ENCODE measurements around the gene NHSL2.
"Not testable (repeated sequence)": the region's sequence is repeated elsewhere in the genome, so short reads cannot be mapped to it uniquely, and the experiment has no call there.

NHSL2 gene

DNA sequence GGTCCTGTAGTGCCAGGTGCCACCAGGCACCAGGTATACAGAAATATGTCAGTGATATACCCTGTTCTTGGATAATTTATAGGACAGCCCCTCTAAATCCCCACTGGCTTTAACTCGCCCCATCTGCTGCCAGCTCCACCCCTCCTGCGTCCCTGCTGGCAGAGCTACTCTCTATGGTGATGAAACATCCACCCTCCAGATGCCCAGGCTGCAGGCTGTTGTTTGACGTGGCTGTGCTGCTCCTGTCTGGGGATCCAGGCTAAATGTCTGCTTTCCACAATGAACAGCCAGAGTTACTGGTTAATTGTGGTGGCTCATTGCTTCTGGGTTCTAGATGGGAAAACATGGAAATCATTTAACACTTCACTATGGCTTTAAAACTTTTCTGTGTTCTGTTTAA is 12.9 kb downstream of the NHSL2 start:
- peak; percentile 23 for DNase-seq (ENCODE audit: low read depth)

DNA sequence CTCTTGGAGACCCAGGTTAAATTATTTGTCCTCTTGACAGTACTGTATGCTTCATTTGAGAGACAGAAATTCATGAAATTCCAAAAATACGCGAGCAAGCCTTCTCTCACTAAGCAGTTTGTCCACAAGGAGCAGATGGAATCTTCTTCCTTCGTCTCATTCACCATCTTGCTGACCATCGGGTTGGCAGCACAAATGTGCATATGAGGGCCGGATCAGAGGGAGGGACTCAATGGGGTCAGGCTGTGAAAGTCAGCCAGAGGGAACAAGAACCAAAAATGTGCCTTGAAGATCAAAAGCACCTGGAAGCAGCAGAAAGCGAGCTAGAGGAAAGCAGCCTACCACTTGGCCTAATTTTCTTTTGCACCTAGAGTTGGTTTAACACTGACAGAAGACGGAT is 16.4 kb downstream of the NHSL2 start:
- no peak for DNase-seq (ENCODE audit: low read depth)

DNA sequence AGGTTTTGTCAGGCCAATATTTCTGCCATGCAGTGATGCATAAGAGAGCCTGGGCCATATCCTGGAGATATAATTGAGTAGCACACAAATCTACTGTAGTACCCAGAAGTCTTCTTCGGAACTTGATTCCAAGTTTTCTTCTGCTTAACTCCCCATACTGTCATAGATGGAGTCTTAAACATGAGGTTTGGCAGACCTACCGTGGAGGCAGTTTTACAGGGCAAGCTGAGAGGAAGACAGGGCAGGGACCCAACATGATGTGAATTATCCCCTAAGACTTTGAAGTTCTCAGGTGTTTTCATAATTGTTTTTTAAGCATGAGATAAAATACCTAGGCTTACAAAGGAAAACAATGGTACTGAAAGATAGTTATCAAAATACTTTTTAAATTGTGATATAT is 18.2 kb downstream of the NHSL2 start:
- DNase-seq (ENCODE audit: low read depth) = no peak

DNA sequence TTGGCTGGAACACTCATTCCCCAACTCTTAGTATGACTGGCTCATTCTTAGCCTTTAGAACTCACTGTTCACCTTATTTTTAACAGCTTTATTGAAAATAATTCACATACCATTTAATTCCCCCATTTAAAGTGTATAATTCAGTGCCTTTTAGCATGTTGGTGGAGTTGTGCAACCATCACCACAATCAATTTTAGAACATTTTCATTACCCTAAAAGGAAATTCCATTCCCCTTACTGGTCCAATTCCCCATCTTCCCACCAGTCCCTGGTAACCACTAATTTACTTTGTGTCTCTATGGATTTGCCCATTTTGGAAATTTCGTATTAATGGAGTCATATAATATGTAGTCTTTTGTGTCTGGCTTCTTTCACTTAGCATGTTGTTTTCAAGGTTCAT is 19.7 kb downstream of the NHSL2 start:
- DNase-seq (ENCODE audit: low read depth) = peak; percentile 1

DNA sequence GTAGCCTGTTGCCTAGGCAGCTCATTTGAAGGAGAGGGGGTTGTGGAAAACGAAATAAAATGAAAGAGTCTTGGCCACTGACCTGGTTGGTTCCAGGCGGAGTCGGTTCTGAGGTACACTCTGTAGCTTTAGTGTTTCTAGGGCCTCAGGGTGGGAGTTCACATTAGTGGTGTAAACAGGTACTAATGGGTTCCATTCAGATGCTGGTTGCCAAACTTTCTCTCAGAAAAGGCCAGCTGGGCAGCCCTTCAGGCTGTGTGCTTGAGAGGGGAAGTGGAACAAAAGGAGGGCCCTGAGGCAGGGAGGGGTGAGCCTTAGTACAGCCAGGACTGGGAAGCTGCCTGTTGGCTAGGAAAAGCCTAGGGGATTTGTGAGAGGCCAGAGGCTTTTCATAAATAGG is 24.8 kb downstream of the NHSL2 start:
- DNase-seq (ENCODE audit: low read depth) = no peak

DNA sequence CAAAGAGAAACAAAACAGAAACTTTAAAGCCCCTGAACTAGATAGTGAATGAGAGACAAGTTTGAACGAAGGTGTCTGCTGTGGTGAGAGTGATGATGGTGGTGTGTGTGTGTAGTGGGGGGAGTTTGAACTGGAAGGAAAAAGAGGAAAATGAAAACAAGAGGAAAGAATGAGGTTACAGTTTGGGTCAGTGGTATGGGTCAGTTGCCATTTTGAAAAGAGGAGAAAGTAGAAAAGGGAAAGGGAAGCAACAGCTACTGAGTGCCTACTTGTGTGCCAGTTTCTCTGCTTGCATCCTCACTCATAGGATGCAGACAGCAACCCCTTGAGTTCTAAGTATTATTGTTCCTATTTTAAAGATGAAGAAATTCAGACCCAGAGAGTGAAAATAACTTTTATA is 26.0 kb downstream of the NHSL2 start:
- DNase-seq (ENCODE audit: low read depth) = no peak

DNA sequence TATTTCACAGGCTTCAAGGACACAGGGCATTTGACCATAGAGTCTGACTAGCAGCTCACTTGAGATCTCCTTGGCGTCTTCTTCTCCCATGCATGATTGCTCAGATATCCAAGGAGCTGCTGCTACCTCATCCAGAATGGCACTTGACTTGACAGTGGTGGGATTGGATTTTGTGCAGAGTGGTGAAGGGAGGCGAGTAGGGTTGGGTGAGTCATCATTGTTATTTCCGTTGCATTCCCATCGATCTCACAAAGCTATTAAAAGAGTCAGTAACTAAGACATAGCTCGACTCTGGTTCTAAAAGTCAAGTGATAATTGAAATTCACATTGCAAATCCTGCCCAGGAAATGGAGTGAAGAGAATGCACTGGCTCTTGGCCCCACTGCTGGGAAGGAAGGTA is 27.7 kb downstream of the NHSL2 start:
- DNase-seq (ENCODE audit: low read depth) = no peak

DNA sequence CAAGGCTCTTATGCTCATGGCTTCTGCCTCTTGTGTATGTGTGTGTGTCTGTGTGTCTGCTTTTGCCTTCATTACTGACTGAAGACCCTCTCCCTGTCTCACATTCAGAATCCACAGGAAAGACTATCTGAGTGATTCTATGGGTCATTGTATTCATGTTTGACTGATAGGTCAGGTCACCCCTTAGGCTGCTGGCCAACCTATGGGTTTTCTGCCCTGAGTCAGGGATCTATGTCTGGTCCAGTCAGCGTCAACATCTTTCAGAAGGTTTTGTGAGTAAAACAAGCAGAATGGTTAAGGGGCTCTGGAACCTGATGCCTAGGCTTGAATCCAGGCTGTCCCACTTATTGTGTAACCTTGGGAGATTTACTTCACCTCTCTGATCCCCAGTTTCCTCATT is 30.5 kb downstream of the NHSL2 start:
- DNase-seq (ENCODE audit: low read depth) = no peak

DNA sequence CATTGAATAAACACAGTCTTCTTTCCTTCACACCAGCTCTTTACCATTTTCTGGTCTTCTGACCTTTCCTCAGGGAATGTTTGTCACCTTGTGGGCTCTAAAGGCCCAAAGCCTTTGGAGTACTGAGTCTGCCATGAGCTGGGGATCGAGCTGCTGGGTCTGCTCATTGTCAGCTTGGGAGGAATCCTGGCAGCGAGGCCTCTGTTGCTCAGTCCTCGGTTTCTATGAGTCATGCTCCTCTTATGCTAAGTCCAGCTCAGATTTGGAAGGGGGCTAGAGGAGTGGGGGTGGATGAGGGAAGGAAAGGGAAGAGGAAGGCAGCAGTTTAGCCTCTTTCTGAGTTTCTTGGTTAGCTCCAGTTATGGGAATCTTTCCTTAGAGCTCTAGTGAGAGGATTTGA is 31.1 kb downstream of the NHSL2 start:
- DNase-seq (ENCODE audit: low read depth) = peak; percentile 13

DNA sequence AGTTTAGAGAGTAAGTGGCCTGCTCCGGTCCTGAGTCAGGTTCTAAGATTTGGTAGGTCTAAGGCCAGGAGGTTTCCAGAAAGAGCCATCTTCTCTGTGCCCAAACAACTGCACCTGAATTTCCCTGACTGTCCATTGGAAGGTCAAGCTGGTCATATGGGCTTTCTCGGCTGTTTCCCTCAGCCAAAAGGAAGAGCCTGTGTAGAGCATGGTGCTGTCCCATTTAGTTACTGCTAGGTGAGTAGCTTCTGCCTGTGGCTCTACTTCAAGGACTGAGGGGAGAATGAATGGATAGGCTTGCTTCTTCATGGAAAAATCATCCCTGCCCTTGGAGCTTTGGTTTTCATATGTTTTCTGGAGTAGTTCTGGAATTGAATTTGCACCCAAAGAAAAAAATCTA is 33.7 kb downstream of the NHSL2 start:
- no peak for DNase-seq (ENCODE audit: low read depth)

DNA sequence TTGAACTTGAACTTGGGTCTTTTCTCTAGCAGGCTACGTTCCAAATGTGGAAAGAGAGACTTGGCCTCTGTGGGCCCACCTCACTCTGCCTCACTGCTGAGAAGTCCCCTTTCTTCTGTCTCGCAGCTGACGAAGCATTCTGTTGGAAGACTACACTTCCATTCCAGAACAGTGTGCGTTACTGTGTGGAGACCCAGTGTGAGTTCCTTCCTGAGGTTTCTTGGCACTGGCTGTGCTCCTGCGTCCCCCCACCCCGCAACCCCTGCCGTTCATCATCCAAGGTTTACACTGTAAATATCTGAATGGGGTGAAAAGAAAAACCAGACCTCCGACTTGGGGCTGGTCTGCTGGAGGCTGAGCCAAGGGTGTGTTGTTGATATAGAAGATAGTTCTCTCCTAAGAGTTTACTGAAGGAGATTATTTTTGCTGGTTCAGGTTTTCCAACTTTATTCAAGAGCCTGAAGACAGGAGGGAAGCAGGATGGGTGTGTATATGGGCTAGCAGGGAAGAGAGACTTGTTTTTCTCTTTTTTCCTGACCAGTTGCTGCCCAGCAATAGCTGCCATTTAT is 34.7 kb downstream of the NHSL2 start:
- DNase-seq (ENCODE audit: low read depth) = no peak

DNA sequence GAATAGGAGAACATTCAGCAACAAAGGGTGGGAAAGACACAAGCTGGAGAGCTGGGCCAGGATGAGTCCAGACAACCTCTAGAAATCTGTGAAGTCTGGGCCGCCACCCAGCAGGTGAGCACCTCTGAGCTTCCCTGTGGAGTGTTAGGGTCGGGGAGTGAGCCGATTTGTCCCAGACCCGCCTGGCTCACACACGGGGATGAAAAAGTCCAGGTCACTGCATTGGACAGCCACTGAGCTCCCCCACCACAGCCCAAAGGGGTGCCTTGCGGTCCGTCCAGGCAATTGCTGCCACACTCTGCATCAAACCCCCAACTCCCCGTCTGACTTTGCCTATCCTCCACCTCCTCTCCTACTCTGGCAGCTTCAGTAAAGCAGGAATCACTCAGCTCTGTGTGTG is 38.7 kb downstream of the NHSL2 start:
- DNase-seq (ENCODE audit: low read depth) = no peak

DNA sequence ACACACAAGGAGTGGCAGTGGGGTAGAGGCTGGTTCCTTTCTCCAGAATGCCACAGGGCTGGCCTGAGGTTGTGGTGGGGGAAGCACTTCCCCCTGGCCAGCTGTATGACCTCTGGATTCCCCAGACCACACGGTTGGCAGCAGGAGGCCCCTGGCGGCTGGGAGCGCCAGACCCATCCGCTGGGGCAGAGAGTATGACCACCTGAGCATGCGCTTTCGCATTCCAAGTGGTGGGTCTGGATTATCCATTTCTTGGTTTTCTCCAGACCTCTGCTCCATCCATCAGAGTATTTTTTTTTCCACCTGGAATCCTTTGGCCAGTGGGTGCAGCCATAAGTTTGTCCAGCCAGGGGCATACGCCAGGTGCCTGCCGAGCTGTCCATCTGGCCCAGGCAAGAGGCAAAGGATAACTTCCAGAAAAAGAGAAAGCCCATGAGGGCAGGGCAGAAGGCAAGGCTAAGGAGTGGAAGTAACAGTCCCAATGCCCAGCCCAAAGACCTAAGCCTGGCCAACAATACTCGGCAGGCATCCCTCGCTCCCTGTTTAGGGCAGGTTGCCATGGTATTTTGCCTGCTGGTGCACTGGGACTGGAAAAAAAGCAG is 39.3 kb downstream of the NHSL2 start:
- no peak for DNase-seq (ENCODE audit: low read depth)

DNA sequence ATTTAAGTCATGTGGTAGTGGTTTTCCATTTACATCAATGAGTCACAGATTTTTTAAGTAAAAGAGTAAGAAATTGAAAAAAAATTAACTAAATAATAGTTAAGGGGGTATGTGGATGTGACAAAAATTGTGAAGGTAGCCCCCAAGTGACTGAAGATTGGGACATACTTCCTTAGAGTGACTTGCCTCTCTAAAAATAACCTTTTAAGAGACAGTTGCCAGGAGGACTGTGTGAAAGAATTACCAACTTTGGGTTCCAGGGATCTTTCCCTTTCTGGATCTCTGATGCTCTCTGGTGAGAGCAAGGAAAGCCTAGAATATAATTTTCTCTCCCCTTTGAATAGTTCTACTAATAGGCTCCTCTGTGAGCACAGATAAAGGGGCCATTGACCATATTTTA is 42.7 kb downstream of the NHSL2 start:
- no peak for DNase-seq (ENCODE audit: low read depth)

DNA sequence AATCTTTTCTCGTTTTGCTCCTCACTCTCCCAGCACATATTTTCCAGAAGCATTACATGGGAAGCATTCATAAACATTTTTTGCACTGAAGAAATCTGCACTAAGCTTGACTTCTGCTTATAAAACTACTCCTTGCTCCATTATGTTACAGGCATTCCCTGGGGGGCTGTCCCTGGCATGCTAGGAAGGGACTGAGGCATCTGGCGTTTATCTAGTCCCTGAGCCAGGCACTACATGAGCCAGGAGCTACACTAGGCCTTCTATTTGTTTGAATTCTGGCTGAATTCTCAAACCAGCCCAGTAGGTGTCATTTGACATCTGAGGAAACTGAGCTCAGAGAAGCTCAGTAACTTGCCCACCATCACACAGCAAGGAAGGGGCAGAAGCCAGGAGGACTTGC is 43.3 kb downstream of the NHSL2 start:
- no peak for DNase-seq (ENCODE audit: low read depth)

DNA sequence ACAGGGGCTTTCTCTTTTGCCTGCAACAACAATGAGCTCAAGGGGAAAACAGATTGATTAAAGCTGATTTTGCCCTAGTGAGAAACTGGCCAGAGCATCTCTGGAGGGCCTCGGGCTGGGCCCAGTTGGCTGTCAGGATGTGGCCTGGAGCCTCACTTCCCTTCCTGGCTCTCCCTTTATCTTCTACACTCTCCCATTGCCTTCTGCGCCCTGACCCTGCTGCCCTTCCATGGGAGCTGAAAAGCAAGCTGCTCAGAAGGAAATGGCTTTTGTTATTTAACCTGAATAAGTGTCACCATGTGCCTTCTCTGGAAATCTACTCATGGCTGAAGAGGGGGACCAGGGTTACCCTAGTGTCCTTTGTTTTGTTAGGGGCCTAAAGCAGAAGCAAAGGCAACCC is 43.8 kb downstream of the NHSL2 start:
- DNase-seq (ENCODE audit: low read depth) = no peak

DNA sequence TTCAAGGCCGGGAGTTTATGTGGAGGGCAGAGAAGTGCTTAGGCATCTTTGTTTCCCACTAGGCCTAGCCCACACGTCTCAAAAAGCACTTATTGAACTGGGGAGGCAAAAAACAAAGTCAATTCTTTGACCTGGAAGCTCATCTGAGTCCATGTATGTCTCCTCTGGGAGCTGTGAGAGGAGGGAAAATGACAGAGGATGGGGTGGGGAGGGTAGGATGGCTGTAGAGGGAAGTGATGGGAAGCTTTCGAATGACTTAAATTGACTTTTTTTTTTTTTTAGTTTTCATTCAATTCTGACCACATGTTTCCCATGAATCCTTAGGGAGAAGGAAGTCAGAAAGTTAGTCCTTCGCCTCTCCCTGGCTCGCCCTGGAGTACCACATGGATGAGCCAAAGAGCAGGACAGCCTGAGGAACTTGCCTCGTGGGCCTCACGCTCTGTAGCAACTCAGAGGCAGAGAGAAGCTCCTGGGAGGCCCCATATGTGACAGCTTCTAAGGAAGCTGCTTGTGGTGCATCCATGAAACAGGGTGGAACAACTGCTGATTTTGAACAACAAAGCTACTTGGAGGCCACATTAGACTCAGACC is 45.0 kb downstream of the NHSL2 start:
- no peak for DNase-seq (ENCODE audit: low read depth)

DNA sequence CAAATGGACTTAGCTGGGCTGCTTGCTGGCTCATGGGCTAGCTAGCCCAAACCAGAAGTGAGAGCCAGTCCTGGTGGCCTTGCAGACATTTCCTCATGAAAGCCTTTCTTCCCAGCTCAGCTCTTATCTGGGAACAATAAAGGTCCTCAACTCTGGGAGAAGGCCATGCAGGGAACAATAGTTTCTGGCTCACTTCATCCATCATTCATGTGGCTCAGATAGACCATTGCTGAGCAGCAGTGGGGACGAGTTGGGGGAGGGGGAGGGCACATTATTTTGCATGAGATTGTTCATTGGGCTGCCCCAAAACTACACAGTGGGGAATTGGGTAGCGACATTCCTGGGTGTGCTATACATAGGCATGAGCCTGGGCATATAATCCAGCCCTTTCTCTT is 47.6 kb downstream of the NHSL2 start:
- no peak for DNase-seq (ENCODE audit: low read depth)

DNA sequence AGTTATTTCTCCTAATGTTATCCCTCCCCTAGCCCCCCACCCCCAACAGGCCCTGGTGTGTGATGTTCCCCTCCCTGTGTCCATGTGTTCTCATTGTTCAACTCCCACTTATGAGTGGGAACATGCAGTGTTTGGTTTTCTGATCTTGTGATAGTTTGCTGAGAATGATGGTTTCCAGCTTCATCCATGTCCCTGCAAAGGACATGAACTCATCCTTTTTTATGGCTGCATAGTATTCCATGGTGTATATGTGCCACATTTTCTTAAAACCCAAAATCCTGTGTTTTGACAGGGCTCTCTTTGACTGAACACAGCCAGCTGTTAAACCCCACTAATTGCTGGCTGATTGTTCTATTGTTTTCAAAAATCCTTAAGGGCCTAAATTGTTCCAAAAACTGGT is 53.5 kb downstream of the NHSL2 start:
- DNase-seq (ENCODE audit: low read depth) = not testable (repeated sequence)

DNA sequence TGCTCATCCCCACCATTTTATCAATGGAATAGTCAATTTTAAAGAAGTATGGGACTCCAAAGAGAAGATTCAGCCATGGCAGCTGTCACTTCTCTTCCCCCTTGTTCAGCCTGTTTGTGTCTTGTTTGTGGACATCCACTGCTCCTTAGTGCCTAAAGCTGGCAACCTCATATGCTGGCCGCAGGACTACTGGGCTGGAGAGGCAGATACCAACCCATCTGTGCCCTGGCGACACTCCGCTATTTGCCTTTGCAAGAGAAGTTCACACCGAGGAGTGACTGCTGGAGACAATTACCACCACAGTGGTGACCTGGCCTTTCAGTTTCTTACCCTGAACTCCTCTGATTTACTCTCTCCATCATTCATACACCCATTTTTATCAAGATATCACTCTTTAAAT is 64.3 kb downstream of the NHSL2 start:
- no peak for DNase-seq (ENCODE audit: low read depth)

DNA sequence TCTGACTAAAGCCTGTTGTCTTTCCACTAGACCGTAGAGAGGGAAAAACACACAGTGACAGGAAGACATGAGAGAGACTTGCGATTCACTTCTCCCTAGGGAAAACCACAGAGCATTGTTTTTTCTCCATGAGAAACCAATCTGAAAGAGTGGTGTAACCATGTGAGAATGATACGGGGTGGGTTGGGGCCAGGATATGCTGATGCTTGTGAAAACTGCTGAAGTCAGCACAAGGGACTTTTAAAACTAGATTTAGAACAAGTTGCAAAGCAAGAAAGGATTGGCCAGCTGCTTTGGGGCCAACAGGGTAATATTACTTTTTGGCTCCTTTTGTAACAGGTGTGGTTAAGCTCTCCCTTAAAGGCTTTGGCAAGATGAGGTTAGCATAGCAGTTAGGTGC is 66.1 kb downstream of the NHSL2 start:
- DNase-seq (ENCODE audit: low read depth) = no peak

DNA sequence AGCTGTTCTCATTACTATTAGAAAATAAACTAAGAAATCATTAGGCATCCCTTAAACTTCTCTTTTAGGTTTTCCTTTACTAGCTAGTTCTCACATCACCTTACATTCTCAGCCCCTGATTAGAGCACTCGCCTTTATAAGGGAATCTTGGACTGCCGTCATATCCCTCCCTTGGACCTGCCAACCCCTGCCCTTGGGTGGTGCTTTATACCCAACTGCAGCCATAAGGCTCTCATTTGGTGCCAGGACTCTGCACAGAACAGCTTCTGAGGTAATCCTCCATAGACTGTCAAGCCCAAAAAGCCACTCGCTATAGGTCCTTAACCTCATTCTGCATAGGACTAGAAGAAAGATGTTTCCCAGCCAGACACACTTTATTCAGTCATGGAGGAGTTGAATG is 67.5 kb downstream of the NHSL2 start:
- DNase-seq (ENCODE audit: low read depth) = no peak

DNA sequence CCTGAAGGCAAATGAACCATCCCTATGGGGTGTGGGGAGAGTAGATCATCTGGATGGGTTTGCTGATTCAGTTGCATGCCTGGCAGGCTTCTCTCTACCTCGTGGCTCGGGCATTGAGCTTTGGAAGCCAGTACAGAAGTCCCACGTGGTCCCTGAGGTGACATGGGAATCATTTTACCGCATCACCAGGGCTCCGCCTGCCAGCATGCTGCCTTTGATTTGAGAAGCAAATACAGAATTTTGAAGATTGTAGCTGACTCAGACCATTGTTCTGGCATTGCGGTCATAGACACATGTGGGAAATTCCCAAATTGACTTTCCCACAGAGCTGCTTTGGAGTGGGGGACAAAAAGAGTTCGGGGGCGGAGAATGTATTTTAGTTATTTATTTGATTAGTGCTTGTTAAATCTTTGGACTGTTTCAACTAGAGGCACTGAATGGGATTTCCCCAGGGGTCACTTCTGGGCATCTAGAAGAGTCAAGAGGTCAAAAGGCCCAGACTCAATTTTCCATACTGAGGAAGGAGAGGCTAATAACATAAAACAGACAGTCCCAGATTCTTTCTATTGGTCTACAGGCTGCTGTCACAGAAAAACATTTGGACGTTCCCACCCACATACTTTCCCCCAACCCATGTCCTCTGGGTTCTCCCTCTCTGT is 79.3 kb downstream of the NHSL2 start:
- peak; percentile 1 for DNase-seq (ENCODE audit: low read depth)

DNA sequence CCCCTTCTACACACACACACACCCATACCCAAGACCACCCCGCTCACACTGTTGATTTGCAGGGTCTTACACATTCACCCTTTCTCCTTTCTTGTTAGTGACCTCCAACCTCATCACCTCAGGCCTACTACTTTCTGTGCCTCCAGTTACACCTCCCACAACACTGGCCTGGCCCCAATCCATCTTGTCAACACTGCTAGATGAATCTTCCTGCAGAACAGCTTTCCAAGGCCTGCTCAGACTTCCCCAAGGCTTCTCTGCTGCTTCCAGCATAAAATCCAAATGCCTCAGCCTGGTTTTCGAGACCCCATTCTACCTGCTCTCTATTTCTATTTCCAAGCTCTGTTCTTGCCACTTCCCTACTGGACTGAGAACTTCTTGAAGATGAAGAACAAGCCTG is 79.9 kb downstream of the NHSL2 start:
- DNase-seq (ENCODE audit: low read depth) = no peak
